NCI-H2227 (cell line): ENCODE measurements around the gene ARHGEF37.
A peak's percentile ranks its signal among the peaks of the same experiment; 100 is the strongest.
"Not testable (repeated sequence)": the region's sequence is repeated elsewhere in the genome, so short reads cannot be mapped to it uniquely, and the experiment has no call there.

ENCODE experiments used
- DNase-seq: peaks from one replicate; lab custom pipeline; 2025; ENCODE audit not compliant: unreplicated experiment; lab: John Stamatoyannopoulos, UW

Gene ARHGEF37

GRCh38 chr5:149645725-149646124 lies 64.4 kb downstream of the ARHGEF37 start:
- DNase-seq = no peak

- DNase-seq = peak; percentile 64
Observed at GRCh38 chr5:149646564-149646963, 65.3 kb downstream of the ARHGEF37 start.

- no peak for DNase-seq
Observed at GRCh38 chr5:149647334-149647733, 66.0 kb downstream of the ARHGEF37 start.

- DNase-seq = not testable (repeated sequence)
Observed at GRCh38 chr5:149648464-149649393, 67.4 kb downstream of the ARHGEF37 start.

GRCh38 chr5:149649730-149650129 lies 68.4 kb downstream of the ARHGEF37 start:
- not testable (repeated sequence) for DNase-seq

GRCh38 chr5:149651686-149652085 lies 70.4 kb downstream of the ARHGEF37 start:
- no peak for DNase-seq

- DNase-seq = no peak
Observed at GRCh38 chr5:149652697-149653096, 71.4 kb downstream of the ARHGEF37 start.

GRCh38 chr5:149654231-149654630 lies 72.9 kb downstream of the ARHGEF37 start:
- peak; percentile 35 for DNase-seq

- DNase-seq = no peak
Observed at GRCh38 chr5:149654883-149655505, 73.7 kb downstream of the ARHGEF37 start.

- peak; percentile 28 for DNase-seq
Observed at GRCh38 chr5:149656576-149657182, 75.4 kb downstream of the ARHGEF37 start.

- DNase-seq = no peak
Observed at GRCh38 chr5:149657324-149657723, 76.0 kb downstream of the ARHGEF37 start.

- DNase-seq = no peak
Observed at GRCh38 chr5:149658299-149658698, 77.0 kb downstream of the ARHGEF37 start.

- DNase-seq = no peak
Observed at GRCh38 chr5:149664083-149664482, 82.8 kb downstream of the ARHGEF37 start.

- DNase-seq = no peak
Observed at GRCh38 chr5:149664666-149665415, 83.5 kb downstream of the ARHGEF37 start.

- no peak for DNase-seq
Observed at GRCh38 chr5:149665416-149666175, 84.3 kb downstream of the ARHGEF37 start.

- no peak for DNase-seq
Observed at GRCh38 chr5:149666212-149666852, 85.0 kb downstream of the ARHGEF37 start.

- peak; percentile 20 for DNase-seq
Observed at GRCh38 chr5:149667084-149667828, 86.0 kb downstream of the ARHGEF37 start.

GRCh38 chr5:149667829-149668330 lies 86.6 kb downstream of the ARHGEF37 start:
- no peak for DNase-seq

GRCh38 chr5:149669273-149669672 lies 88.0 kb downstream of the ARHGEF37 start:
- DNase-seq = not testable (repeated sequence)
